SK-N-SH treated with all-trans-retinoic acid at 6 μM for 48 hours (cell line): ENCODE measurements around the gene TXLNG.

Experiments
- TOX ChIP-seq: fragments of 250-450 bp; sonication (Bioruptor Pico); IDR thresholded peaks from 2 replicates; pipeline ENCODE4 v1.8.0; 2021; ENCODE audit warnings: mild to moderate bottlenecking, moderate library complexity, borderline replicate concordance
- TF ChIP-seq, protein P1 (sequence below): fragments of 250-450 bp; sonication (Bioruptor Pico); IDR thresholded peaks from 2 replicates; pipeline ENCODE4 v1.8.0; 2021; ENCODE audit warnings: low read depth, mild to moderate bottlenecking, moderate library complexity, borderline replicate concordance

DNA sequence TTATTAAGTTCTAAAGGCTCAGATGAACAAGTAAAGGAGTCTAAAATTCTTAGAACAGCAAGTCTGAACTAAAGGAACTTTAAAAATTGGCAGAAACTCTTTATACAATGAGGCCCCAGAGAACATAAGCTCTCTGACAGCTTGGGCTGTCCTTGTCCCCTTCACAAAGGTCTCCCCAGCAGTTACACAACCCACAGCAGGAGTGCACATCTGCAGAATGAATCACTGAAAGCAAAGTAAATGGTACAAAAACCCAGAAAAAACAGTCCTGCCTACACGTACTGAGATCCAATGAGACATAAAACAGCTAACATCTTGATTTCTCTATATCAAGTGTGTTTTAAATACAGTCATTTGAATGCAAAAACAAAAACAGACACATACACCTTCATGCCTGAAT lies 65.2 kb downstream of the TXLNG start:
- TF ChIP-seq, protein P1, sequence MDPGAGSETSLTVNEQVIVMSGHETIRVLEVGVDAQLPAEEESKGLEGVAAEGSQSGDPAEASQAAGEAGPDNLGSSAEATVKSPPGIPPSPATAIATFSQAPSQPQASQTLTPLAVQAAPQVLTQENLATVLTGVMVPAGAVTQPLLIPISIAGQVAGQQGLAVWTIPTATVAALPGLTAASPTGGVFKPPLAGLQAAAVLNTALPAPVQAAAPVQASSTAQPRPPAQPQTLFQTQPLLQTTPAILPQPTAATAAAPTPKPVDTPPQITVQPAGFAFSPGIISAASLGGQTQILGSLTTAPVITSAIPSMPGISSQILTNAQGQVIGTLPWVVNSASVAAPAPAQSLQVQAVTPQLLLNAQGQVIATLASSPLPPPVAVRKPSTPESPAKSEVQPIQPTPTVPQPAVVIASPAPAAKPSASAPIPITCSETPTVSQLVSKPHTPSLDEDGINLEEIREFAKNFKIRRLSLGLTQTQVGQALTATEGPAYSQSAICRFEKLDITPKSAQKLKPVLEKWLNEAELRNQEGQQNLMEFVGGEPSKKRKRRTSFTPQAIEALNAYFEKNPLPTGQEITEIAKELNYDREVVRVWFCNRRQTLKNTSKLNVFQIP (CRISPR knock-in tag), result no peak
- no peak for TF ChIP-seq TOX (CRISPR knock-in tag)
